HUES6 (cell line): ENCODE data around the gene CLIC1.
A peak's percentile ranks its signal among the peaks of the same experiment; 100 is the strongest.

ENCODE experiments used
- H3K27ac ChIP-seq: 2 replicates; pipeline ENCODE4 v1.7.0; 2013; ENCODE audit warnings: low read depth, mild to moderate bottlenecking, low read length, inconsistent platforms
- H3K27me3 ChIP-seq: 2 replicates; pipeline ENCODE4 v1.6.1; 2013; ENCODE audit warnings: low read length; ENCODE audit not compliant: control insufficient read depth, insufficient read depth
- H3K36me3 ChIP-seq: 2 replicates; pipeline ENCODE4 v1.6.1; 2013; ENCODE audit warnings: low read length; ENCODE audit not compliant: control insufficient read depth, insufficient read depth
- H3K4me1 ChIP-seq: 2 replicates; pipeline ENCODE4 v1.6.1; 2013; ENCODE audit warnings: low read length; ENCODE audit not compliant: control insufficient read depth, insufficient read depth
- H3K4me3 ChIP-seq: 2 replicates; pipeline ENCODE4 v1.5.1; 2013; ENCODE audit warnings: low read depth, low read length
- H3K9ac ChIP-seq: one replicate; pipeline ENCODE4 v1.6.1; 2013; ENCODE audit warnings: mild to moderate bottlenecking, low read length
- H3K9me3 ChIP-seq: 2 replicates; pipeline ENCODE4 v1.6.1; 2013; ENCODE audit warnings: low read depth, low read length; ENCODE audit not compliant: control insufficient read depth, insufficient read depth

Gene CLIC1

GRCh38 chr6:31750411-31751022, 14.2 kb upstream of the CLIC1 start:
- no peak overlapping the region for H3K27ac ChIP-seq
- no peak overlapping the region for H3K4me3 ChIP-seq
- H3K9me3 ChIP-seq, result no peaks in the 10 kb centered on the region
- H3K4me1 ChIP-seq, result no peaks in the 10 kb centered on the region
- peaks cover 32% of the 10 kb centered on the region for H3K36me3 ChIP-seq
- H3K9ac ChIP-seq, result no peak overlapping the region
- H3K27me3 ChIP-seq, result no peaks in the 10 kb centered on the region

- H3K4me1 ChIP-seq, result no peaks in the 10 kb centered on the region
- H3K4me3 ChIP-seq, result no peak overlapping the region
- H3K27me3 ChIP-seq, result no peaks in the 10 kb centered on the region
- peaks cover 37% of the 10 kb centered on the region for H3K36me3 ChIP-seq
- H3K27ac ChIP-seq, result no peak overlapping the region
- H3K9me3 ChIP-seq, result no peaks in the 10 kb centered on the region
- no peak overlapping the region for H3K9ac ChIP-seq
These were observed 13.1 kb upstream of the CLIC1 start for GRCh38 chr6:31749301-31750036.

GRCh38 chr6:31744422-31744821, 8.1 kb upstream of the CLIC1 start:
- Histone ChIP-seq H3K27me3 (no peaks in the 10 kb centered on the region), H3K27ac (no peak overlapping the region), H3K9ac (no peak overlapping the region), H3K9me3 (no peaks in the 10 kb centered on the region), H3K4me3 (no peak overlapping the region), H3K4me1 (peaks cover 9% of the 10 kb centered on the region; the same call in 1 of the 2 replicates), H3K36me3 (peaks cover 49% of the 10 kb centered on the region)

GRCh38 chr6:31742894-31743293, 6.6 kb upstream of the CLIC1 start:
- no peak overlapping the region for H3K27ac ChIP-seq
- no peak overlapping the region for H3K4me3 ChIP-seq
- peaks cover 19% of the 10 kb centered on the region for H3K4me1 ChIP-seq
- H3K9ac ChIP-seq, result no peak overlapping the region
- H3K36me3 ChIP-seq, result peaks cover 44% of the 10 kb centered on the region
- H3K27me3 ChIP-seq, result no peaks in the 10 kb centered on the region
- H3K9me3 ChIP-seq, result no peaks in the 10 kb centered on the region

- Histone ChIP-seq H3K27ac (no peak overlapping the region), H3K36me3 (peaks cover 33% of the 10 kb centered on the region), H3K9me3 (no peaks in the 10 kb centered on the region), H3K9ac (no peak overlapping the region), H3K27me3 (no peaks in the 10 kb centered on the region), H3K4me3 (no peak overlapping the region), H3K4me1 (peaks cover 28% of the 10 kb centered on the region)
These were observed 5.5 kb upstream of the CLIC1 start for GRCh38 chr6:31741815-31742214.

GRCh38 chr6:31740397-31741223, 4.3 kb upstream of the CLIC1 start:
- peaks cover 31% of the 10 kb centered on the region for H3K4me1 ChIP-seq
- H3K4me3 ChIP-seq, result peak overlapping the region; percentile 72
- H3K27me3 ChIP-seq, result no peaks in the 10 kb centered on the region
- H3K36me3 ChIP-seq, result peaks cover 33% of the 10 kb centered on the region
- peak overlapping the region; percentile 91 for H3K27ac ChIP-seq
- H3K9ac ChIP-seq, result peak overlapping the region; percentile 96
- no peaks in the 10 kb centered on the region for H3K9me3 ChIP-seq

- no peaks in the 10 kb centered on the region for H3K9me3 ChIP-seq
- H3K9ac ChIP-seq, result peak within 1 kb of the TSS; percentile 96
- H3K4me3 ChIP-seq, result peak within 1 kb of the TSS; percentile 72
- no peaks in the 10 kb centered on the region for H3K27me3 ChIP-seq
- H3K36me3 ChIP-seq, result peaks cover 28% of the 10 kb centered on the region
- H3K4me1 ChIP-seq, result peaks cover 31% of the 10 kb centered on the region
- peak within 1 kb of the TSS; percentile 91 for H3K27ac ChIP-seq
These were observed 3.5 kb upstream of the CLIC1 start, which contains the start of gene MSH5 for GRCh38 chr6:31739639-31740396. Gene MSH5 (plus strand): TSS chr6:31740005. CDS start chr6:31740467, 462 bp downstream.

GRCh38 chr6:31737991-31738979, 2.0 kb upstream of the CLIC1 start:
- H3K4me3 ChIP-seq, result peak overlapping the region; percentile 31
- H3K27me3 ChIP-seq, result no peaks in the 10 kb centered on the region
- peaks cover 31% of the 10 kb centered on the region for H3K36me3 ChIP-seq
- peaks cover 40% of the 10 kb centered on the region for H3K4me1 ChIP-seq
- peak overlapping the region; percentile 41; the same call in 1 of the 2 replicates for H3K27ac ChIP-seq
- H3K9me3 ChIP-seq, result no peaks in the 10 kb centered on the region
- peak overlapping the region; percentile 58 for H3K9ac ChIP-seq

- H3K9ac ChIP-seq, result peak overlapping the region; percentile 58
- no peaks in the 10 kb centered on the region for H3K9me3 ChIP-seq
- H3K27me3 ChIP-seq, result no peaks in the 10 kb centered on the region
- peak overlapping the region; percentile 41; the same call in 1 of the 2 replicates for H3K27ac ChIP-seq
- peak overlapping the region; percentile 31; the same call in 1 of the 2 replicates for H3K4me3 ChIP-seq
- H3K4me1 ChIP-seq, result peaks cover 40% of the 10 kb centered on the region
- H3K36me3 ChIP-seq, result peaks cover 29% of the 10 kb centered on the region
These were observed 1.1 kb upstream of the CLIC1 start for GRCh38 chr6:31737315-31737990.
